MM.1S (cell line): Measurements from ENCODE around the gene SFTPB.

Experiments used
- DNase-seq: peaks from one replicate; pipeline ENCODE4 v3.0.0-alpha.2; 2015
- H2AFZ ChIP-seq: fragments of 300-600 bp; sonication (generic); 2 replicates; pipeline ENCODE4 v1.6.0; 2016; ENCODE audit warnings: antibody characterized with exemption, low read length
- H3F3A ChIP-seq: fragments of 300-600 bp; sonication (generic); 2 replicates; pipeline ENCODE4 v1.6.1; 2016; ENCODE audit warnings: mild to moderate bottlenecking, antibody characterized with exemption, low read length, moderate library complexity, mixed read lengths; ENCODE audit not compliant: insufficient read depth
- H3K27ac ChIP-seq: fragments of 300-600 bp; sonication (generic); 2 replicates; pipeline ENCODE4 v1.5.1; 2016; ENCODE audit warnings: mild to moderate bottlenecking, low read length
- H3K27me3 ChIP-seq: fragments of 300-600 bp; sonication (generic); replicated peaks from 2 replicates; pipeline ENCODE4 v1.6.0; 2016; ENCODE audit warnings: low read length; ENCODE audit not compliant: insufficient read depth
- H3K36me3 ChIP-seq: fragments of 300-600 bp; sonication (generic); replicated peaks from 2 replicates; pipeline ENCODE4 v1.6.1; 2016; ENCODE audit warnings: mild to moderate bottlenecking, low read length, mixed read lengths; ENCODE audit not compliant: insufficient read depth
- H3K4me1 ChIP-seq: fragments of 300-600 bp; sonication (generic); 2 replicates; pipeline ENCODE4 v1.6.1; 2016; ENCODE audit warnings: low read length, mixed read lengths
- H3K4me2 ChIP-seq: fragments of 300-600 bp; sonication (generic); 2 replicates; pipeline ENCODE4 v1.6.0; 2016; ENCODE audit warnings: low read depth, low read length
- H3K4me3 ChIP-seq: fragments of 300-600 bp; sonication (generic); 2 replicates; pipeline ENCODE4 v1.5.1; 2016; ENCODE audit warnings: low read length, mixed read lengths
- H3K79me2 ChIP-seq: fragments of 300-600 bp; sonication (generic); 2 replicates; pipeline ENCODE4 v1.6.1; 2016; ENCODE audit warnings: mixed run types, low read length, mixed read lengths
- H3K9ac ChIP-seq: fragments of 300-600 bp; sonication (generic); 2 replicates; pipeline ENCODE4 v1.6.1; 2016; ENCODE audit warnings: low read length, mixed read lengths
- H3K9me2 ChIP-seq: fragments of 300-600 bp; sonication (generic); replicated peaks from 2 replicates; pipeline ENCODE4 v1.6.1; 2016; ENCODE audit warnings: mild to moderate bottlenecking, low read length, mixed read lengths; ENCODE audit not compliant: insufficient read depth
- H3K9me3 ChIP-seq: fragments of 300-600 bp; sonication (generic); replicated peaks from 2 replicates; pipeline ENCODE4 v1.6.1; 2016; ENCODE audit warnings: mild to moderate bottlenecking, low read length, mixed read lengths; ENCODE audit not compliant: insufficient read depth
- H4K20me1 ChIP-seq: fragments of 300-600 bp; sonication (generic); 2 replicates; pipeline ENCODE4 v1.6.1; 2016; ENCODE audit warnings: mild to moderate bottlenecking, low read length, moderate library complexity, mixed read lengths; ENCODE audit not compliant: insufficient read depth
- CTCF ChIP-seq: fragments of 300-600 bp; sonication (generic); IDR thresholded peaks from 2 replicates; pipeline ENCODE4 v1.5.1; 2016; ENCODE audit warnings: antibody characterized with exemption, low read length, mixed read lengths
- EZH2 ChIP-seq: fragments of 300-600 bp; sonication (generic); optimal IDR thresholded peaks from 2 replicates; pipeline ENCODE3; 2017; ENCODE audit warnings: low read depth, mild to moderate bottlenecking, antibody characterized with exemption, low read length, mixed read lengths
- EZH2phosphoT487 ChIP-seq: fragments of 300-600 bp; sonication (generic); IDR thresholded peaks from 2 replicates; pipeline ENCODE4 v1.6.1; 2018; ENCODE audit warnings: antibody characterized with exemption, low read length

The SFTPB gene

GRCh38 chr2:85647823-85648526 is 20.0 kb downstream of the SFTPB start:
- Histone ChIP-seq H3K27me3 (no peaks in the 10 kb centered on the region), H4K20me1 (no peaks in the 10 kb centered on the region), H3K9ac (no peak overlapping the region), H2AFZ (no peak overlapping the region), H3K4me2 (no peak overlapping the region), H3K9me3 (no peaks in the 10 kb centered on the region), H3K36me3 (peaks cover 24% of the 10 kb centered on the region), H3K27ac (no peak overlapping the region), H3F3A (peaks cover 1% of the 10 kb centered on the region; the same call in 1 of the 2 replicates), H3K4me1 (peaks cover 5% of the 10 kb centered on the region; the same call in 1 of the 2 replicates), H3K4me3 (no peak overlapping the region), H3K79me2 (peaks cover 26% of the 10 kb centered on the region), H3K9me2 (no peaks in the 10 kb centered on the region)
- DNase-seq: no peak
- TF ChIP-seq EZH2: no peak
- TF ChIP-seq EZH2phosphoT487: no peak
- no peak for TF ChIP-seq CTCF

DNA sequence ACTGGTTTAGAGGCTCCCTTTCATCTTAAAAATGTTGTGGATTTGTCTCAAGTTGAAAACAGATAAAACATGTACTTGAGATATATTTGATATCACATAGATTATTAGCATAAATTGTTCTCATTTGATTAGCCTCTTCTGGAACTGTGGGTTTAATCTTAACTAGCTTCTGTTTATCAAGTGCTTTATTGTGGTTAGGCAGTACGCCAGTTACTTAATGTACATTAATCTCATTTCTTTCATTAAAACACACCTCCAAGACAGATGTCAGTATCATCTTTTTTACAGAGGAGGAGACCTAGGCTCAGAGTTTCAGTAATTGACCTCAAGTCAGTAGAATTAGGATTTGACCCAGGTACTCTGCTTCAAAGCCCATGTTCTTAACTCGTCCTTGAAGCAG is 21.8 kb downstream of the SFTPB start:
- Histone ChIP-seq H3K27me3 (no peaks in the 10 kb centered on the region), H3K36me3 (peaks cover 25% of the 10 kb centered on the region), H3K79me2 (peaks cover 26% of the 10 kb centered on the region), H4K20me1 (no peaks in the 10 kb centered on the region), H3K9me2 (no peaks in the 10 kb centered on the region), H3K9ac (no peak overlapping the region), H3F3A (peaks cover 14% of the 10 kb centered on the region), H3K4me3 (no peak overlapping the region), H3K9me3 (no peaks in the 10 kb centered on the region), H3K4me1 (peaks cover 16% of the 10 kb centered on the region), H3K4me2 (no peak overlapping the region), H3K27ac (no peak overlapping the region), H2AFZ (no peak overlapping the region)
- no peak for DNase-seq
- TF ChIP-seq EZH2 (no peak), CTCF (no peak), EZH2phosphoT487 (no peak)

DNA sequence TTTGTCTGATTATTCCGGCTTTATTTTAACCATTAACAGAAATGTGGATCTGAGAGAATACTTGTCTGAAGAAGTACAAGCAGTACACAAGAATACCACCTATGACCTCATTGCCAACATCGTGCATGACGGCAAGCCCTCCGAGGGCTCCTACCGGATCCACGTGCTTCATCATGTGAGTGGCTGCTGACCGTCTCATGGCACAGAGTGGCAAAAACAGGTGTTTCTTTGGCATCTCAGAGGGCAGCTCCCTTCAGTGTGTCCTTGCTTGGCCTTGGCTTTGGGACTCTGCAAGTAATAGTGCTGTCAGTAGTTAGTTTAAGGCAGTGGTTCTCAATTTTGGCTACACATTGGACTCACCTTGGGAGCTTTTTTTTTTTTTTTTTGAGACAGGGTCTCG is 23.1 kb downstream of the SFTPB start:
- Histone ChIP-seq H2AFZ (no peak overlapping the region), H3K36me3 (peaks cover 31% of the 10 kb centered on the region), H3K27ac (no peak overlapping the region), H3K4me1 (peaks cover 16% of the 10 kb centered on the region), H3K4me2 (no peak overlapping the region), H3K27me3 (no peaks in the 10 kb centered on the region), H3K4me3 (no peak overlapping the region), H4K20me1 (no peaks in the 10 kb centered on the region), H3F3A (peaks cover 14% of the 10 kb centered on the region), H3K9me3 (no peaks in the 10 kb centered on the region), H3K79me2 (peaks cover 26% of the 10 kb centered on the region), H3K9ac (no peak overlapping the region), H3K9me2 (no peaks in the 10 kb centered on the region)
- DNase-seq: no peak
- TF ChIP-seq CTCF: no peak
- TF ChIP-seq EZH2phosphoT487: no peak
- no peak for TF ChIP-seq EZH2
